HepG2 (cell line): ENCODE results near the gene SNRNP200. TPM values are rescaled to one million over a fixed set of nuclear protein-coding genes. Genes with fewer than 3 reads are reported as not detected.

Source experiments
- MTF2 ChIP-seq: sonication (generic); formaldehyde crosslinking; IDR thresholded peaks from 2 replicates; pipeline ENCODE4 v1.5.0; 2020; ENCODE audit warnings: missing genetic modification reagents, borderline replicate concordance
- RARA ChIP-seq: IDR thresholded peaks from 2 replicates; pipeline ENCODE4 v1.6.1; 2016; ENCODE audit warnings: missing genetic modification reagents, missing compliant biosample characterization
- TBP ChIP-seq: sonication (generic); formaldehyde crosslinking; IDR thresholded peaks from 2 replicates; pipeline ENCODE4 v1.5.0; 2020; ENCODE audit warnings: missing genetic modification reagents
- XBP1 ChIP-seq: sonication (generic); formaldehyde crosslinking; IDR thresholded peaks from 2 replicates; pipeline ENCODE4 v1.5.0; 2020; ENCODE audit warnings: missing genetic modification reagents
- ZNF333 ChIP-seq: sonication (generic); formaldehyde crosslinking; IDR thresholded peaks from 2 replicates; pipeline ENCODE4 v1.4.0; 2020; ENCODE audit warnings: mild to moderate bottlenecking, missing genetic modification reagents, borderline replicate concordance
- polyA plus RNA-seq, 8 experiments: library from polyadenylated mRNA; depleted of rRNA in 3 of 8; stranded (reverse) in 7 of 8; unstranded in 1 of 8; fragments of >200 nt; fragmentation: Illumina TruSeq in 4 of 8; extraction: Trizol in 4 of 8; gene quantifications; 2 replicates each; pipeline versions ENCODE4 v1.2.1 to v1.2.3, GENCODE V29; 2011 to 2016; ENCODE audit warnings: low read depth in 4 of 8, missing spikeins in 1 of 8, mixed read lengths in 1 of 8; ENCODE audit not compliant: insufficient read depth in 1 of 8
- total RNA-seq, 5 experiments: library from RNA; depleted of rRNA; stranded (reverse); fragments of >200 nt; fragmentation: Illumina TruSeq; extraction: Trizol; gene quantifications; 2 replicates each; pipeline ENCODE4 v1.2.3, GENCODE V29; 2016; ENCODE audit warnings: low read depth in 1 of 5
- TF ChIP-seq, protein P1 (sequence below): IDR thresholded peaks from 2 replicates; pipeline ENCODE4 v1.6.1; 2016; ENCODE audit warnings: low read depth
- TF ChIP-seq, protein P2 (sequence below): IDR thresholded peaks from 2 replicates; pipeline ENCODE4 v1.6.1; 2016; ENCODE audit warnings: missing compliant biosample characterization, missing genetic modification reagents, borderline replicate concordance
- TF ChIP-seq, protein P3 (sequence below): sonication (generic); formaldehyde crosslinking; conservative IDR thresholded peaks from 2 replicates; pipeline ENCODE4 v1.4.0; 2020; ENCODE audit warnings: missing genetic modification reagents
- TF ChIP-seq, protein P4 (sequence below): sonication (generic); formaldehyde crosslinking; IDR thresholded peaks from 2 replicates; pipeline ENCODE4 v1.4.0; 2020; ENCODE audit warnings: low read depth, missing genetic modification reagents
- TF ChIP-seq, protein P5 (sequence below): sonication (generic); formaldehyde crosslinking; IDR thresholded peaks from 2 replicates; pipeline ENCODE4 v1.4.0; 2020; ENCODE audit warnings: missing genetic modification reagents

The SNRNP200 gene
- total and polyA plus RNA-seq, 2 of the 13 experiments (the other 11 are each of a cell fraction or from before 2014, with no cell fraction given) = 99.0 to 232 TPM

DNA sequence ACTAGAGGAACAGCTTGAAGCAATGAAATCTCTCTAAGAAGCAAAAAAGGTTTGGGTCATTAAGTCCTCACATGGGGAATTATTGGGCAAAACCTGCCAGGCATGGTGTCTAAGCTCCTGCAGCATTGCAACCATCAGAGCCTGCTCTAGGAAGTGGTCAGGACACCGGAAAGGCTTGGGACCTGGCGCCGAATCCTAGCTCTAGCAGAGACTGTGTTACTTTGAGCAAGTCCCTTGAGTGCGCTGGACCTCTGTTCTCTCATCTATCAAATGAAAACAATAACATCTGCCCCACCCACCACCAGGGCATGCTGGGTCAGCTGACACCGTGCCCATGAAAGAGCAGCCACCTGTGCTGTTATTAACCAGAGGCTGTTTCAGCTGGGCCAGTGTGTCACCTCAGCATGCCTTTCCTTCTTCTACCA, 45.8 kb downstream of the SNRNP200 start (continued):
- TF ChIP-seq, protein P1, sequence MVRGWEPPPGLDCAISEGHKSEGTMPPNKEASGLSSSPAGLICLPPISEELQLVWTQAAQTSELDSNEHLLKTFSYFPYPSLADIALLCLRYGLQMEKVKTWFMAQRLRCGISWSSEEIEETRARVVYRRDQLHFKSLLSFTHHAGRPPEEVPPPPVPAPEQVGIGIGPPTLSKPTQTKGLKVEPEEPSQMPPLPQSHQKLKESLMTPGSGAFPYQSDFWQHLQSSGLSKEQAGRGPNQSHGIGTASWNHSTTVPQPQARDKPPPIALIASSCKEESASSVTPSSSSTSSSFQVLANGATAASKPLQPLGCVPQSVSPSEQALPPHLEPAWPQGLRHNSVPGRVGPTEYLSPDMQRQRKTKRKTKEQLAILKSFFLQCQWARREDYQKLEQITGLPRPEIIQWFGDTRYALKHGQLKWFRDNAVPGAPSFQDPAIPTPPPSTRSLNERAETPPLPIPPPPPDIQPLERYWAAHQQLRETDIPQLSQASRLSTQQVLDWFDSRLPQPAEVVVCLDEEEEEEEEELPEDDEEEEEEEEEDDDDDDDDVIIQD = no peak
- TF ChIP-seq XBP1 (CRISPR knock-in tag) (no peak), RARA (0 out of 2 replicates have a peak, but pooled peaks have one; percentile 26), ZNF333 (CRISPR knock-in tag) (no peak), MTF2 (CRISPR knock-in tag) (no peak), TBP (no peak)
- TF ChIP-seq, protein P2, sequence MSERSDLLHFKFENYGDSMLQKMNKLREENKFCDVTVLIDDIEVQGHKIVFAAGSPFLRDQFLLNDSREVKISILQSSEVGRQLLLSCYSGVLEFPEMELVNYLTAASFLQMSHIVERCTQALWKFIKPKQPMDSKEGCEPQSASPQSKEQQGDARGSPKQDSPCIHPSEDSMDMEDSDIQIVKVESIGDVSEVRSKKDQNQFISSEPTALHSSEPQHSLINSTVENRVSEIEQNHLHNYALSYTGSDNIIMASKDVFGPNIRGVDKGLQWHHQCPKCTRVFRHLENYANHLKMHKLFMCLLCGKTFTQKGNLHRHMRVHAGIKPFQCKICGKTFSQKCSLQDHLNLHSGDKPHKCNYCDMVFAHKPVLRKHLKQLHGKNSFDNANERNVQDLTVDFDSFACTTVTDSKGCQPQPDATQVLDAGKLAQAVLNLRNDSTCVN = peak; percentile 49; the same call in 1 of the 2 replicates
- TF ChIP-seq, protein P3, sequence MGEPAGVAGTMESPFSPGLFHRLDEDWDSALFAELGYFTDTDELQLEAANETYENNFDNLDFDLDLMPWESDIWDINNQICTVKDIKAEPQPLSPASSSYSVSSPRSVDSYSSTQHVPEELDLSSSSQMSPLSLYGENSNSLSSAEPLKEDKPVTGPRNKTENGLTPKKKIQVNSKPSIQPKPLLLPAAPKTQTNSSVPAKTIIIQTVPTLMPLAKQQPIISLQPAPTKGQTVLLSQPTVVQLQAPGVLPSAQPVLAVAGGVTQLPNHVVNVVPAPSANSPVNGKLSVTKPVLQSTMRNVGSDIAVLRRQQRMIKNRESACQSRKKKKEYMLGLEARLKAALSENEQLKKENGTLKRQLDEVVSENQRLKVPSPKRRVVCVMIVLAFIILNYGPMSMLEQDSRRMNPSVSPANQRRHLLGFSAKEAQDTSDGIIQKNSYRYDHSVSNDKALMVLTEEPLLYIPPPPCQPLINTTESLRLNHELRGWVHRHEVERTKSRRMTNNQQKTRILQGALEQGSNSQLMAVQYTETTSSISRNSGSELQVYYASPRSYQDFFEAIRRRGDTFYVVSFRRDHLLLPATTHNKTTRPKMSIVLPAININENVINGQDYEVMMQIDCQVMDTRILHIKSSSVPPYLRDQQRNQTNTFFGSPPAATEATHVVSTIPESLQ (CRISPR knock-in tag) = 0 out of 2 replicates have a peak, but pooled peaks have one; percentile 27
- TF ChIP-seq, protein P4, sequence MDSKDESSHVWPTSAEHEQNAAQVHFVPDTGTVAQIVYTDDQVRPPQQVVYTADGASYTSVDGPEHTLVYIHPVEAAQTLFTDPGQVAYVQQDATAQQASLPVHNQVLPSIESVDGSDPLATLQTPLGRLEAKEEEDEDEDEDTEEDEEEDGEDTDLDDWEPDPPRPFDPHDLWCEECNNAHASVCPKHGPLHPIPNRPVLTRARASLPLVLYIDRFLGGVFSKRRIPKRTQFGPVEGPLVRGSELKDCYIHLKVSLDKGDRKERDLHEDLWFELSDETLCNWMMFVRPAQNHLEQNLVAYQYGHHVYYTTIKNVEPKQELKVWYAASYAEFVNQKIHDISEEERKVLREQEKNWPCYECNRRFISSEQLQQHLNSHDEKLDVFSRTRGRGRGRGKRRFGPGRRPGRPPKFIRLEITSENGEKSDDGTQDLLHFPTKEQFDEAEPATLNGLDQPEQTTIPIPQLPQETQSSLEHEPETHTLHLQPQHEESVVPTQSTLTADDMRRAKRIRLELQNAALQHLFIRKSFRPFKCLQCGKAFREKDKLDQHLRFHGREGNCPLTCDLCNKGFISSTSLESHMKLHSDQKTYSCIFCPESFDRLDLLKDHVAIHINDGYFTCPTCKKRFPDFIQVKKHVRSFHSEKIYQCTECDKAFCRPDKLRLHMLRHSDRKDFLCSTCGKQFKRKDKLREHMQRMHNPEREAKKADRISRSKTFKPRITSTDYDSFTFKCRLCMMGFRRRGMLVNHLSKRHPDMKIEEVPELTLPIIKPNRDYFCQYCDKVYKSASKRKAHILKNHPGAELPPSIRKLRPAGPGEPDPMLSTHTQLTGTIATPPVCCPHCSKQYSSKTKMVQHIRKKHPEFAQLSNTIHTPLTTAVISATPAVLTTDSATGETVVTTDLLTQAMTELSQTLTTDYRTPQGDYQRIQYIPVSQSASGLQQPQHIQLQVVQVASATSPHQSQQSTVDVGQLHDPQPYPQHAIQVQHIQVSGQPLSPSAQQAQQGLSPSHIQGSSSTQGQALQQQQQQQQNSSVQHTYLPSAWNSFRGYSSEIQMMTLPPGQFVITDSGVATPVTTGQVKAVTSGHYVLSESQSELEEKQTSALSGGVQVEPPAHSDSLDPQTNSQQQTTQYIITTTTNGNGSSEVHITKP (CRISPR knock-in tag) = no peak
- TF ChIP-seq, protein P5, sequence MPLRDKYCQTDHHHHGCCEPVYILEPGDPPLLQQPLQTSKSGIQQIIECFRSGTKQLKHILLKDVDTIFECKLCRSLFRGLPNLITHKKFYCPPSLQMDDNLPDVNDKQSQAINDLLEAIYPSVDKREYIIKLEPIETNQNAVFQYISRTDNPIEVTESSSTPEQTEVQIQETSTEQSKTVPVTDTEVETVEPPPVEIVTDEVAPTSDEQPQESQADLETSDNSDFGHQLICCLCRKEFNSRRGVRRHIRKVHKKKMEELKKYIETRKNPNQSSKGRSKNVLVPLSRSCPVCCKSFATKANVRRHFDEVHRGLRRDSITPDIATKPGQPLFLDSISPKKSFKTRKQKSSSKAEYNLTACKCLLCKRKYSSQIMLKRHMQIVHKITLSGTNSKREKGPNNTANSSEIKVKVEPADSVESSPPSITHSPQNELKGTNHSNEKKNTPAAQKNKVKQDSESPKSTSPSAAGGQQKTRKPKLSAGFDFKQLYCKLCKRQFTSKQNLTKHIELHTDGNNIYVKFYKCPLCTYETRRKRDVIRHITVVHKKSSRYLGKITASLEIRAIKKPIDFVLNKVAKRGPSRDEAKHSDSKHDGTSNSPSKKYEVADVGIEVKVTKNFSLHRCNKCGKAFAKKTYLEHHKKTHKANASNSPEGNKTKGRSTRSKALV = no peak
